NT2/D1 (cell line): ENCODE data around the gene NTRK3.

Experiments
- DNase-seq: peaks from one replicate; pipeline ENCODE4 v3.0.0-alpha.2; 2011; ENCODE audit warnings: low read depth, low spot score
- H3K27me3 ChIP-seq: 2 replicates; pipeline ENCODE4 v1.6.0; 2011; ENCODE audit warnings: mild to moderate bottlenecking; ENCODE audit not compliant: insufficient read length, insufficient read depth
- H3K36me3 ChIP-seq: 2 replicates; pipeline ENCODE4 v1.6.1; 2011; ENCODE audit warnings: mild to moderate bottlenecking, low read length, mixed read lengths; ENCODE audit not compliant: insufficient read depth, insufficient read length
- H3K4me1 ChIP-seq: 2 replicates; pipeline ENCODE4 v1.5.1; 2011; ENCODE audit not compliant: insufficient read depth, insufficient read length
- H3K4me3 ChIP-seq: 2 replicates; pipeline ENCODE4 v1.5.1; 2011; ENCODE audit warnings: low read depth; ENCODE audit not compliant: insufficient read length
- H3K9ac ChIP-seq: 2 replicates; pipeline ENCODE4 v1.6.0; 2011; ENCODE audit warnings: low read depth; ENCODE audit not compliant: insufficient read length
- H3K9me3 ChIP-seq: 2 replicates; pipeline ENCODE4 v1.5.1; 2011; ENCODE audit warnings: mild to moderate bottlenecking, low read length; ENCODE audit not compliant: insufficient read depth
- SUZ12 ChIP-seq: IDR thresholded peaks from 2 replicates; pipeline ENCODE4 v1.6.1; 2011; ENCODE audit not compliant: insufficient read length, insufficient read depth; ENCODE audit errors: extremely low read depth
- YY1 ChIP-seq: IDR thresholded peaks from 2 replicates; pipeline ENCODE4 v1.6.1; 2011; ENCODE audit not compliant: insufficient read length, insufficient read depth
- ZNF274 ChIP-seq: IDR thresholded peaks from 2 replicates; pipeline ENCODE4 v1.6.1; 2011; ENCODE audit warnings: mild to moderate bottlenecking, low read depth, low read length

Gene NTRK3

DNA sequence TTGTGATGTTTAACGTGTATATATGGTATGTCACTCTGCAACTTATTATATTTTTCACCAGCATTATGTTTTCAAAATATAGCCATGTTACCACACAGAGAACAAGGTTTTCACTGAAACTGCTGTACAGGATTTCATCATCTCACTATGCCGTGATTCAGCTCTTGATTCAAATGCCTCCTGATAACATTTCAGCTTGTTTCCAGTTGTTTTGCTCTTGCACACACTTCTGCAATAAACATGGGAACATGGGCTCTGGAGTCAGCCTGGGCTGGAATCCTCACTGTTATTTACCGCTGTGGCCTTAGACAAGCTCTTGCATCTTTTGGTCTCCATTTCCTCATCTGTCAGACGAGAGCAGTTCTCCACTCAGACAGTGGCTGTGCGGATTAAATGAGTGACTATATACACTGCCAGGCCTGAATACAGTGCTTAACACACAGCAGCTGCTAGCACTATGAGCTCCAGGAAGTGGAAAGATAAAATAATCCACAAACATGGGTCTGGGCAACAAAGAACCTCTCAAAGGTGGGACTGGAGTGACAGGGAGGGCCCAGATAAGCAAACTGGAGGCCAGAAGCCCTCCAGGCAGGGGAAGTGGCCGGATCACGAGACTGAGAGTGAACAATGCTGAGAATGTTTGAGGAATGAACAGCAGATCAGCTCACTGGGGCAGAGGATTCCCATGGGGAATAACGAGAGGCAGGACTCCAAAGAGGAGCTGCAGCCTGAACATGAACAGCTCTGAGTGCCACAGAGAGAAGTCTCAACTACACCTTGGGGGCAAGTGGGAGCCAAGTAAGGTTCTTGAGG, 17.7 kb downstream of the NTRK3 start:
- H3K4me3 ChIP-seq: no peak overlapping the region
- TF ChIP-seq YY1: no peak
- no peak for TF ChIP-seq ZNF274
- TF ChIP-seq SUZ12: no peak
- H3K9me3 ChIP-seq: no peaks in the 10 kb centered on the region
- peaks cover 3% of the 10 kb centered on the region for H3K4me1 ChIP-seq
- no peak overlapping the region for H3K9ac ChIP-seq
- DNase-seq: no peak
- no peaks in the 10 kb centered on the region for H3K27me3 ChIP-seq
- H3K36me3 ChIP-seq: no peaks in the 10 kb centered on the region

DNA sequence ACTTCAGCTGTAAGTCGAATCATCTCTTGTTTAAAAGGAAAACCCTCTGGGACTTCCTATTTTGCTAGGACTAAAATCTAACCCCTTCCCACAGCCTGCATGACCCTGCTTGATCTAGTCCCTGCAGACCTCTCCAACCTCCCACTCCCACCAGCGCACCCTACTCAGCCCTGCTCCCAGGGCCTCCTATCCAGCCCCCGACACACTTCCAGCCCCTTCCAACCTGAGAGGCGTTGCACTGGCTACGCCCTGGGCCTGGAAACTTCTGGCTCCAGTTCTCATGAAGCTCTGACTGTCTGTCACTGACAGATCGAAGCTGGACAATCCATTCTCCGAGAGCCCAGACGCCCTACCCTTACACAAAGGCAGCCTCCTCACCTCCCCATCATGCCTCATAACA, 21.8 kb downstream of the NTRK3 start:
- H3K9ac ChIP-seq: no peak overlapping the region
- no peak overlapping the region for H3K4me3 ChIP-seq
- TF ChIP-seq SUZ12: no peak
- no peak for TF ChIP-seq YY1
- no peak for TF ChIP-seq ZNF274
- H3K27me3 ChIP-seq: no peaks in the 10 kb centered on the region
- H3K4me1 ChIP-seq: peaks cover 2% of the 10 kb centered on the region
- H3K9me3 ChIP-seq: no peaks in the 10 kb centered on the region
- no peak for DNase-seq
- no peaks in the 10 kb centered on the region for H3K36me3 ChIP-seq

DNA sequence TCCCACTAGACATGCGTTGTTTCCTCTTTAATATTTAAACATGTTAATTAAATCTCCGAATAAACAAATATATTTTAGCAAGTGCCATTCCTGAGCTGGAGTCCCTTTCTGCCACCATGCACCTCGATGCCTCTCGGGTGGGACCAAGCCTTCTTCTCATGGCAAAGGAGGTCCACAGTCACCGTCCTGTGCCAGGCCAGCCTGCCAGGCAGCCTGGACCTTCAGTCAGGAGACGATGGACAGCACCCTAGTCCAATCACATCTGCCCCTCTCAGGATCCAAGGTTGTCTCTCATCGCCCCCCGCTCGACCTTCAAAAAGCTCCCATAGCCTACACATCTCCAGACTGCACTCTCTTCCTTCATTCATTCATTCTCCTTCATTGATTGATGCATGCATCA, 22.6 kb downstream of the NTRK3 start:
- TF ChIP-seq YY1 (no peak), SUZ12 (no peak), ZNF274 (no peak)
- peaks cover 2% of the 10 kb centered on the region for H3K4me1 ChIP-seq
- H3K27me3 ChIP-seq: no peaks in the 10 kb centered on the region
- H3K9me3 ChIP-seq: no peaks in the 10 kb centered on the region
- H3K9ac ChIP-seq: no peak overlapping the region
- H3K4me3 ChIP-seq: no peak overlapping the region
- no peak for DNase-seq
- H3K36me3 ChIP-seq: no peaks in the 10 kb centered on the region

DNA sequence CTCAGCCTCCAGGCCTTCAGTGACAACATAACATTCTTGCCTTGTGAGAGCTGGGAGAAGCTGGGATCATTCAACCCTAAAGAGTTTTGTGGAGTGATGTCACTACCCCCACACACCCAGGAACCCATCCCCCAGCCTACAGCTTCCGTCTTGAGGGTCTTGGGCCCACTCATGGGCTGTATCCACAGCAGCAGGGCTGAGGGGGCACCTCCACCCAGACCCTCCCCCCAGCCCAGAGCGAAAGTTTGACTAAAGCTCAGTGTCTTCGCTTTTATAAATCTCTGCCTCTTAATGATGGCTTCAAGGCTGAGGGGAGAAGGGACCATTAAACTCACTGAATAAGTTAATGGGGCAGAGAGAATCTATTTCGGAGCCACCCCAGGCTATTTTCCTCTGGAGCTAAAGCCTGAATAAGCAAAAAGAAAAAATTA, 23.8 kb downstream of the NTRK3 start:
- TF ChIP-seq SUZ12 (no peak), YY1 (no peak), ZNF274 (no peak)
- no peak for DNase-seq

DNA sequence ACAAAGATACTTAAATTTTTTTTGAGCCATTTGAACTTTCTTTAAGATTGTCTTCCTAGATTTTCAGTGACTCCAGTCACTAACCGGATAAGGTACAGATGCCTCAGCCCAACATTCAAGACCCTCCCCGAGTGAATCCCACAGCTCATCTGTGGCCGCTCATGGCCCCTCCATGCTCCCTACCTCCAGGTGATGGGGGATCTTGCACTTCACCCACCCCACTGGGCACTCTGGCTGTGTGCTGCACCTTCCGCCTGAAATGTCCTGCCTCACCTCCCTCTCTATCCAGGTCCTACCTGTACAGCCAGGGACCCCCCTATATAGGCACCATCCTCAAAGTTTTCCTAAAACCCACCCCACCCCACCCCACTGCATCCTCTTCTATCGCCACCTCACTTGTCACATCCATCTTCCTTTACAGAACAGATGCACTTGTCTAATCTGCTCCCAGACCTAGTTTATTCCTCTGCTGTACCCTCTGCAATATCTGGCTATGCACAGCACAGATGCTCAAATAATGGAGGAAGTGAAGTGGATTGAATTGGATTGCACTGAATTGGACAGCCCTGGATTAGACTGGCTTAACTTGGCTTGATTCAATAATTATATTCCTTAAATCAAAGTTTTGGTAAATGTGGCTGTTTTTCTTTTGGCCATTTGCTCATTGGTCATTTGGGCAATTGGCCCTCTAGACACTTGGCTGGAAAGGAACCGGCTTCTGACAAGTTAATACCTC, 24.5 kb downstream of the NTRK3 start:
- peaks cover 2% of the 10 kb centered on the region for H3K4me1 ChIP-seq
- no peaks in the 10 kb centered on the region for H3K9me3 ChIP-seq
- no peak for DNase-seq
- no peaks in the 10 kb centered on the region for H3K27me3 ChIP-seq
- no peak for TF ChIP-seq ZNF274
- no peak overlapping the region for H3K4me3 ChIP-seq
- H3K9ac ChIP-seq: no peak overlapping the region
- H3K36me3 ChIP-seq: no peaks in the 10 kb centered on the region

More for the DNA sequence above, 23.8 kb downstream of the NTRK3 start:
- no peak overlapping the region for H3K4me3 ChIP-seq
- no peaks in the 10 kb centered on the region for H3K9me3 ChIP-seq
- no peak overlapping the region for H3K9ac ChIP-seq
- no peaks in the 10 kb centered on the region for H3K36me3 ChIP-seq
- H3K4me1 ChIP-seq: peaks cover 2% of the 10 kb centered on the region
- H3K27me3 ChIP-seq: no peaks in the 10 kb centered on the region

DNA sequence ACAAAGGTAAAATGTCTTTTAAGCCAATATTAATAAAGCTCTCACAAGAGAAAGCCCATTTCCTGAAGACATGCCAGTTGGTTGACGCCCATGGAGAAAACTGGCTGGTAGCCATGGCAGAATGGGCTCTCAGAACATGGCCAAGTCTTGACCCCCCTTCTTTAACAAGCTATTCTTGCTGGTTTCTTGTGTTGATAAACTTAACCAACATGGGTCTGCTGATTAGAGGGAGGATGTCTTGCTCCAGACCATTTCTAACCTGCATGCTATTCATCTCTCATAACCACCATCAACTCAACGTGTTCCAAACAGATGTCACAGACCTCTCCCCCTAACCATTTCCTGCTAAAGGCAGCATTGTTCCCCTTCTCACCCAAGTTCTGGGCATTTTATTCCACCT, 25.7 kb downstream of the NTRK3 start:
- H3K27me3 ChIP-seq: no peaks in the 10 kb centered on the region
- no peak overlapping the region for H3K9ac ChIP-seq
- TF ChIP-seq YY1 (no peak), ZNF274 (no peak), SUZ12 (no peak)
- no peak for DNase-seq
- H3K4me3 ChIP-seq: no peak overlapping the region
- H3K36me3 ChIP-seq: no peaks in the 10 kb centered on the region
- H3K4me1 ChIP-seq: peaks cover 2% of the 10 kb centered on the region
- no peaks in the 10 kb centered on the region for H3K9me3 ChIP-seq

DNA sequence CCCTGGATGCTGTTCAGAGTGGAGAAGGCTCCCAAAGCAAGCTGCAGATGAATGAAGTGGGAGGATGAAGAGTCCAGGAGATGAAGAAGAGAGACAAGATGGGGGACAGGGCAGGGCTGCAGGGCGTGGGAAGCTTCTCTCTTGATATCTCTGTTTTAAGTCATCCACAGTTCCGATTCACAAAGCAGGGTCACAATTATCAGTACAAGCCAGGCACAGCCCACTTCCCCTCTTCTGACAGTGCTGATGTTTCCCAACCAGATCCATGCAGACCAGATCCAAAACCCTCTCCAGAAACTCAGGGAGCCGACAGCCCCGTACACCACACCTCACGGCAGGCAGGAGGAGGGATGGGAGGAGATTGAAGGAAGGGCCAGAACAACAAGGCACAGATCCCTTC, 31.1 kb downstream of the NTRK3 start:
- no peak overlapping the region for H3K9ac ChIP-seq
- H3K9me3 ChIP-seq: no peaks in the 10 kb centered on the region
- H3K4me1 ChIP-seq: no peaks in the 10 kb centered on the region
- no peak overlapping the region for H3K4me3 ChIP-seq
- no peaks in the 10 kb centered on the region for H3K36me3 ChIP-seq
- DNase-seq: no peak
- H3K27me3 ChIP-seq: no peaks in the 10 kb centered on the region
- TF ChIP-seq YY1 (no peak), SUZ12 (no peak), ZNF274 (no peak)
